HCT116 (cell line): Measurements from ENCODE around the gene TMEM52B.

Source experiments
- CEBPB ChIP-seq: IDR thresholded peaks from 2 replicates; pipeline ENCODE4 v1.6.1; 2012; ENCODE audit warnings: low read depth
- CTCF ChIP-seq, 3 experiments: fragments of 200-600 bp in 1 of 3; sonication (generic) in 1 of 3; IDR thresholded peaks in 2 of 3; conservative IDR thresholded peaks in 1 of 3; 2 replicates each; pipeline ENCODE4 v1.5.1; 2012 to 2017; ENCODE audit warnings: low read depth in 2 of 3, low read length in 2 of 3, antibody characterized with exemption in 1 of 3, borderline replicate concordance in 1 of 3, control low read depth in 1 of 3, mild to moderate bottlenecking in 1 of 3, mixed read lengths in 1 of 3, mixed run types in 1 of 3, moderate library complexity in 1 of 3; ENCODE audit not compliant: insufficient read depth in 1 of 3
- EZH2 ChIP-seq: fragments of 200-600 bp; sonication (generic); IDR thresholded peaks from 2 replicates; pipeline ENCODE4 v1.6.1; 2017; ENCODE audit warnings: antibody characterized with exemption, mixed run types
- EZH2phosphoT487 ChIP-seq: fragments of 200-600 bp; IDR thresholded peaks from 2 replicates; pipeline ENCODE4 v1.6.1; 2018; ENCODE audit warnings: antibody characterized with exemption, borderline replicate concordance
- POLR2A ChIP-seq: IDR thresholded peaks from 2 replicates; pipeline ENCODE4 v1.7.0; 2011; ENCODE audit warnings: borderline replicate concordance; ENCODE audit not compliant: insufficient read depth, insufficient read length; ENCODE audit errors: extremely low read depth
- POLR2AphosphoS5 ChIP-seq: IDR thresholded peaks from 2 replicates; pipeline ENCODE4 v1.6.1; 2011; ENCODE audit warnings: mild to moderate bottlenecking, low read depth, low read length, moderate library complexity
- RAD21 ChIP-seq: IDR thresholded peaks from 2 replicates; pipeline ENCODE4 v1.6.1; 2012; ENCODE audit warnings: low read depth, mild to moderate bottlenecking
- REST ChIP-seq: IDR thresholded peaks from 2 replicates; pipeline ENCODE4 v1.6.1; 2012; ENCODE audit warnings: low read depth
- SP1 ChIP-seq: IDR thresholded peaks from 2 replicates; pipeline ENCODE4 v1.6.1; 2012; ENCODE audit warnings: low read depth
- TCF7L2 ChIP-seq: IDR thresholded peaks from 2 replicates; pipeline ENCODE4 v1.7.0; 2011; ENCODE audit warnings: borderline replicate concordance, inconsistent platforms; ENCODE audit not compliant: insufficient read depth, insufficient read length; ENCODE audit errors: extremely low read depth
- YY1 ChIP-seq: IDR thresholded peaks from 2 replicates; pipeline ENCODE4 v1.6.1; 2011; ENCODE audit warnings: low read length, low read depth, moderate library complexity, mild to moderate bottlenecking; ENCODE audit not compliant: insufficient replicate concordance; ENCODE audit errors: extremely low read depth

GRCh38 chr12:10223208-10223607, 44.4 kb downstream of the TMEM52B start:
- TF ChIP-seq YY1 (no peak), POLR2A (no peak), CTCF (IDR thresholded peaks at IDR 0.05 in 2 of 3, conservative IDR thresholded peaks at IDR 0.05 in 1 of 3; ENCODE audit: borderline replicate concordance in 1 of 3, insufficient read depth in 1 of 3, low read depth in 2 of 3, low read length in 2 of 3) (no peak), SP1 (no peak), CEBPB (no peak), EZH2 (no peak), TCF7L2 (no peak), EZH2phosphoT487 (no peak), RAD21 (no peak), POLR2AphosphoS5 (no peak), REST (no peak)
